K562 (cell line): ENCODE data around the gene TXNRD1. TPM values are rescaled to one million over a fixed set of nuclear protein-coding genes. Genes with fewer than 3 reads are reported as not detected.

ENCODE experiments used
- CBFA2T3 ChIP-seq: fragments of 450-650 bp; IDR thresholded peaks from 2 replicates; pipeline ENCODE4 v1.6.1; 2017
- DACH1 ChIP-seq: fragments of 450-650 bp; IDR thresholded peaks from 2 replicates; pipeline ENCODE4 v1.6.1; 2018; ENCODE audit not compliant: partially characterized antibody
- EHMT2 ChIP-seq: fragments of 450-650 bp; IDR thresholded peaks from 2 replicates; pipeline ENCODE4 v1.6.1; 2018; ENCODE audit warnings: antibody characterized with exemption
- EP300 ChIP-seq: IDR thresholded peaks from 2 replicates; pipeline ENCODE4 v1.6.1; 2012; ENCODE audit warnings: low read length, improper control_type of control experiment
- FOS ChIP-seq: IDR thresholded peaks from 3 replicates; pipeline ENCODE4 v1.6.1; 2011; ENCODE audit not compliant: insufficient read length; ENCODE audit errors: extremely low read depth
- FUS ChIP-seq: fragments of 200-400 bp; formaldehyde crosslinking; optimal IDR thresholded peaks from 2 replicates; pipeline ENCODE3; 2017; ENCODE audit warnings: low read depth, low read length
- HCFC1 ChIP-seq: IDR thresholded peaks from 2 replicates; pipeline ENCODE4 v1.6.1; 2012; ENCODE audit warnings: low read depth, low read length, improper control_type of control experiment
- IRF9 ChIP-seq: fragments of 450-650 bp; IDR thresholded peaks from 2 replicates; pipeline ENCODE4 v1.6.1; 2016; ENCODE audit warnings: missing biosample characterization, missing genetic modification characterization
- JUND ChIP-seq, 2 experiments: IDR thresholded peaks; 2 replicates in 1 of 2; 3 replicates in 1 of 2; pipeline ENCODE4 v1.6.1; 2011; ENCODE audit warnings: borderline replicate concordance in 2 of 2, low read depth in 2 of 2, low read length in 2 of 2, improper control_type of control experiment in 1 of 2, missing biosample characterization in 1 of 2, missing genetic modification characterization in 1 of 2, missing genetic modification reagents in 1 of 2
- KDM1A ChIP-seq, 2 experiments: fragments of 450-650 bp; IDR thresholded peaks; 2 replicates each; pipeline ENCODE4 v1.6.1; 2016; ENCODE audit warnings: mild to moderate bottlenecking in 2 of 2
- L3MBTL2 ChIP-seq: fragments of 450-650 bp; IDR thresholded peaks from 2 replicates; pipeline ENCODE4 v1.6.1; 2016; ENCODE audit warnings: mild to moderate bottlenecking, moderate library complexity
- MYNN ChIP-seq, 2 experiments: sonication (generic); formaldehyde crosslinking in 1 of 2; IDR thresholded peaks; 2 replicates each; pipeline versions ENCODE4 v1.5.0 to v1.6.1; 2016 to 2020; ENCODE audit warnings: antibody characterized with exemption in 1 of 2, missing genetic modification reagents in 1 of 2
- NCOA4 ChIP-seq: fragments of 450-650 bp; IDR thresholded peaks from 2 replicates; pipeline ENCODE4 v1.6.1; 2018; ENCODE audit warnings: mild to moderate bottlenecking; ENCODE audit not compliant: partially characterized antibody
- NFE2L1 ChIP-seq: fragments of 450-650 bp; IDR thresholded peaks from 2 replicates; pipeline ENCODE4 v1.6.1; 2016; ENCODE audit warnings: missing genetic modification characterization, low read depth, mild to moderate bottlenecking, missing compliant biosample characterization, moderate library complexity, borderline replicate concordance
- NFIC ChIP-seq: fragments of 450-650 bp; IDR thresholded peaks from 2 replicates; pipeline ENCODE4 v1.6.1; 2017; ENCODE audit warnings: mild to moderate bottlenecking, inconsistent platforms
- POLR2B ChIP-seq: fragments of 450-650 bp; IDR thresholded peaks from 2 replicates; pipeline ENCODE4 v1.6.1; 2018; ENCODE audit warnings: low read depth; ENCODE audit not compliant: partially characterized antibody
- PTBP1 ChIP-seq: fragments of 200-400 bp; formaldehyde crosslinking; IDR thresholded peaks from 2 replicates; pipeline ENCODE4 v1.6.1; 2017; ENCODE audit warnings: low read depth, low read length
- SMARCA4 ChIP-seq: fragments of 450-650 bp; IDR thresholded peaks from 2 replicates; pipeline ENCODE4 v1.6.1; 2016
- TEAD1 ChIP-seq, 2 experiments: fragments of 450-650 bp in 1 of 2; sonication (generic) in 1 of 2; formaldehyde crosslinking; IDR thresholded peaks; 2 replicates each; pipeline versions ENCODE4 v1.4.0 to v1.8.0; 2020 to 2022; ENCODE audit warnings: mild to moderate bottlenecking in 2 of 2, missing genetic modification reagents in 1 of 2
- TFE3 ChIP-seq: fragments of 450-650 bp; formaldehyde crosslinking; IDR thresholded peaks from 2 replicates; pipeline ENCODE4 v1.4.0; 2020; ENCODE audit warnings: mild to moderate bottlenecking, mixed read lengths
- THRAP3 ChIP-seq: fragments of 450-650 bp; IDR thresholded peaks from 2 replicates; pipeline ENCODE4 v1.6.1; 2016; ENCODE audit warnings: mild to moderate bottlenecking, inconsistent platforms, borderline replicate concordance
- ZNF143 ChIP-seq: sonication (generic); formaldehyde crosslinking; IDR thresholded peaks from 2 replicates; pipeline ENCODE4 v1.9.0; 2022; ENCODE audit warnings: mild to moderate bottlenecking, missing genetic modification reagents
- ZNF3 ChIP-seq: fragments of 250-450 bp; sonication (Bioruptor Pico); IDR thresholded peaks from 2 replicates; pipeline ENCODE4 v1.5.0; 2021; ENCODE audit warnings: mild to moderate bottlenecking, moderate library complexity
- ZNF76 ChIP-seq: fragments of 250-450 bp; sonication (Bioruptor Pico); IDR thresholded peaks from 2 replicates; pipeline ENCODE4 v1.4.0; 2020; ENCODE audit warnings: mild to moderate bottlenecking, moderate library complexity, borderline replicate concordance
- polyA plus RNA-seq, 8 experiments: library from polyadenylated mRNA; depleted of rRNA in 4 of 8; stranded (reverse) in 5 of 8; unstranded in 3 of 8; fragments of >200 nt; fragmentation: Nextera tagmentation in 2 of 8; fragmentation: Illumina TruSeq in 1 of 8; extraction: Ambion mirVana in 2 of 8; extraction: Trizol in 1 of 8; gene quantifications; 2 replicates each; pipeline versions ENCODE4 v1.2.1 to v1.2.3, GENCODE V29; 2011 to 2014; ENCODE audit warnings: inconsistent platforms in 1 of 8, missing spikeins in 1 of 8
- total RNA-seq, 7 experiments: library from RNA; depleted of rRNA in 6 of 7; stranded (reverse); fragments of >200 nt in 6 of 7; fragmentation: Illumina TruSeq in 2 of 7; extraction: Trizol in 2 of 7; gene quantifications; 2 replicates each; pipeline versions ENCODE4 v1.2.1 to v1.2.3, GENCODE V29; 2011 to 2021; ENCODE audit warnings: low replicate concordance in 1 of 7

Gene TXNRD1
- total and polyA plus RNA-seq, 9 of the 15 experiments (the other 6 are each of a cell fraction or from before 2014, with no cell fraction given), result 107 to 189 (median 146) TPM

- TF ChIP-seq MYNN (IDR thresholded peaks at IDR 0.05) (no peak), MYNN (CRISPR knock-in tag; IDR thresholded peaks at IDR 0.05) (no peak), KDM1A (IDR thresholded peaks at IDR 0.05) (no peak), TFE3 (CRISPR knock-in tag) (peak; percentile 36), CBFA2T3 (peak; percentile 4; the same call in 1 of the 2 replicates), DACH1 (no peak), POLR2B (peak; percentile 98), IRF9 (tag) (no peak), ZNF3 (no peak), NFIC (peak; percentile 86), ZNF143 (peak; percentile 49; the same call in 1 of the 2 replicates), SMARCA4 (peak; percentile 30; the same call in 1 of the 2 replicates), THRAP3 (0 out of 2 replicates have a peak, but pooled peaks have one; percentile 29), EHMT2 (no peak), FUS (no peak), FOS (peak; percentile 10), PTBP1 (peak; percentile 36; the same call in 1 of the 2 replicates), JUND (IDR thresholded peaks at IDR 0.05; ENCODE audit: borderline replicate concordance, low read depth, low read length) (peak; percentile 53), JUND (tag; IDR thresholded peaks at IDR 0.05; ENCODE audit: borderline replicate concordance, low read depth, low read length) (peak; percentile 50; the same call in 1 of the 3 replicates), ZNF76 (CRISPR knock-in tag) (no peak), NCOA4 (no peak), TEAD1 (CRISPR knock-in tag; IDR thresholded peaks at IDR 0.05) (peak in 1 of 2 experiments; percentile 96; a peak in 2 of 4 replicates), HCFC1 (0 out of 2 replicates have a peak, but pooled peaks have one; percentile 18), L3MBTL2 (peak; percentile 81), EP300 (peak; percentile 68), NFE2L1 (tag) (peak; percentile 90)
Measured at GRCh38 chr12:104286516-104287482, 71.2 kb downstream of the TXNRD1 start (continued).
